Kidney capillary endothelial cell (primary cell): ENCODE results near the gene PRDM5.
A peak's percentile ranks its signal among the peaks of the same experiment; 100 is the strongest.

ENCODE experiments used
- DNase-seq: peaks from one replicate; pipeline ENCODE4 v3.0.0-alpha.2; 2018; ENCODE audit warnings: low spot score

PRDM5 gene

GRCh38 chr4:120819805-120820437 is 102.6 kb downstream of the PRDM5 start:
- no peak for DNase-seq

GRCh38 chr4:120816296-120816965 is 106.1 kb downstream of the PRDM5 start:
- no peak for DNase-seq

GRCh38 chr4:120815361-120815760 is 107.2 kb downstream of the PRDM5 start:
- DNase-seq, result no peak

- no peak for DNase-seq
These were observed 107.6 kb downstream of the PRDM5 start for GRCh38 chr4:120814886-120815285.

- DNase-seq, result no peak
These were observed 110.3 kb downstream of the PRDM5 start for GRCh38 chr4:120812216-120812615.

DNA sequence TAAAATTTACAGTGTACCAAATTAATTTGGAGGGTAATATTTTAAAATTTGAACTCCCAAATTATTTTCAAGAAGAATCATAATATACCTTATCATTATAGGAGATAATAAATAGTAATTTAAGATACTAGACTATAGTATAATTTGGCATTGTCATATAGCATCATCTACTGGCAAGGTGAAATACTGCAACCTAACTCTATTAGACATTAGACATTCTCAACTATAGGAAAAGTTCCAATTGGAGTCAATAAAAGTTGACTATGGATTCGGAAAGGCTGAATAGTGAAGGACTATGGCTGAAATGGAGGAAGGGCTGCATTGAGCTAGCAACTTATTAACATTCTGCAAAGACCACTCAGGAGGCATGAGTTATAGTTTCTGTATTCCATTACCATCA is 113.0 kb downstream of the PRDM5 start:
- DNase-seq, result peak; percentile 4

DNA sequence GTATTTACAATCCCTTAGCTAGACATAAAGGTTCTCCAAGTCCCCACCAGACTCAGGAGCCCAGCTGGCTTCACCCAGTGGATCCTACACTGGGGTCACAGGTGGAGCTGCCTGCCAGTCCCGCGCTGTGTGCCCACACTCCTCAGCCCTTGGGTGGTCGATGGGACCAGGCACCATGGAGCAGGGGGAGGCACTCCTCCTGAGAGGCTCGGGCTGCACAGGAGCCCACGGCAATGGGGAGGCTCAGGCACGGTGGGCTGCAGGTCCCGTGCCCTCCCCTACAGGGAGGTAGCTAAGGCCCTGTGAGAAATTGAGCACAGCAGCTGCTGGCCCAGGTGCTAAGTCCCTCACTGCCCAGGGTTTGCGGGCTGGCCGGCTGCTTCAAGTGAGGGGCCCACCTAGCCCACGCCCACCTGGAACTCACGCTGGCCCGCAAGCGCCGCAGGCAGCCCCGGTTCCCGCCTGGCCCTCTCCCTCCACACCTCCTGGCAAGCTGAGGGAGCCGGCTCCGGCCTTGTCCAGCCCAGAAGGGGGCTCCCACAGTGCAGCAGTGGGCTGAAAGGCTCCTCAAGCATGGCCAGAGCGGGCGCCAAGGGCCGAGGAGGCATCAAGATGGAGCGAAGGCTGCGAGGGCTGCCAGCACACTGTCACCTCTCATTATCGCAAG is 113.9 kb downstream of the PRDM5 start:
- no peak for DNase-seq

GRCh38 chr4:120801137-120801758 is 121.3 kb downstream of the PRDM5 start:
- no peak for DNase-seq

- no peak for DNase-seq
These were observed 124.0 kb downstream of the PRDM5 start for GRCh38 chr4:120798570-120798969.

DNA sequence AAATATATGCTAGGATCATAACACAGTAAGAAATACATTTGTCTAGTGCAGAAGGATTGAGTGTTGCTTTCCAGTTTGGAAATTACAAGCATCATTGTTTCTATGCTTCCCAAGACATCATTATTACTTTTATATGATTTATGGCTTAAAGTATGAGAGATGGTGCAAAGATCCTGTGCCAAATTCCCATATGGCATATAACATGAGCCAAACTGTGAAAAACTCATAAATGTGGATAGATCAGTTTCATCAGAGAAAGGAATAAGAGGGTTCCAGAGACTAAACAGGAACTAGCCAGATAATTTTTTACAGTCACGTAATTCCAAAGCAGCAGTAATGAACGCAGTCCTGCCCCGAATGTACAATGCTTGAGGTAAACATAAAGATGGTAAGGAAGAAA is 126.3 kb downstream of the PRDM5 start:
- no peak for DNase-seq

DNA sequence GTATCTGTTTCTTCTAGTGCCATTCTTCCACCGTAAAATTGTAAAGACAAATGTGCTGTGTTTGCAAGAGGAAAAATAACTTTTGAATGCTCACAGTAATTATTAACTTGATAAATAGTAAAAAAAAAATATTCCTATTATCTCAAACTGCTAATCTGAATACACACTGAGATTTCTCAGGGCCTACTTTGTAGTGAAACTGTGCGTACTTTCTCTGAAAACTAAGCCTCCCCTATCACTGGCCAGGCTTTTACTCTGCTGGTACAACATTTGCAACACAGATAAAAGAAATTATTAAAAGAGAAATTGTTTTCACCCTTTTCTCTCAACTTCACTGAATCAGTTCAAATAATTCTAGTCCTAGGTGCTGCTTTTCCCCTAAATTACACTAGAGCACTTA is 137.3 kb downstream of the PRDM5 start:
- DNase-seq, result no peak

- no peak for DNase-seq
These were observed 145.1 kb downstream of the PRDM5 start for GRCh38 chr4:120777459-120777858.

GRCh38 chr4:120775431-120775830 is 147.1 kb downstream of the PRDM5 start:
- DNase-seq, result no peak

DNA sequence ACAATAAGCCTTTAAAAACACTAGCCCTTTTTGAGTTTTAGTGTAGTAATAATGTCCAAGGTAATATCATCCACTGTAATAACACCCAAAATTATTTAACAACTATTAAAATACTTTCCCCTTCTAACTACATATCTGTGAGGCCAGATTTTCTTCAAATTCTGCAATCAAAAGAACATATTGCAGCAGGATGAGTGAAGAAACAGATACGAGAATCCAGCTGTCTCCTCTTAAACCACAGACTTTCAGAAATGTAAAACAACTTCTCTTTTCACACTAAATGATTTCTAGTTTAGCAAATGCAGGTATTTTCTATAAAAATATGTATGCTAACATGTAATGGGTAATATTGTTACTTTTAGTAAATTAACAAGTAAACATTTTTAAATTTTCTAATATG is 148.9 kb downstream of the PRDM5 start:
- DNase-seq, result no peak

- no peak for DNase-seq
These were observed 150.6 kb downstream of the PRDM5 start for GRCh38 chr4:120771907-120772306.

DNA sequence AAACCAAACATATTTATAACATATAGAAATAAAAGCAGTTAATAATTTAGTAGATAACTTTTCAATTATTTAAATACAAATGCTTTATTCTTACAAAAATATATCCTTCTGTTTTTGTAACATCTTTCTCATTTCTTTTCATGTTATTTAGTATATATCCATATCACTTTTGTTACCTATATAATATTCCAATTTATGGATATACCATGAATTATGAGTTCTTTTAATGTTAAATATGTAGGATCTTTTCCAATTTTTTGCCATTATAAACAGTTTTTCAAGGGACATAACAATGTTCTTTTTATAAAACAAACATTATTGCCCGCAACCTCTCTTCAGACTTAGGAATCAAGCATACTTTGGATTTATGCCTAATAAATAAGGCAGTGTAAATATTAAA is 151.6 kb downstream of the PRDM5 start:
- DNase-seq, result no peak

DNA sequence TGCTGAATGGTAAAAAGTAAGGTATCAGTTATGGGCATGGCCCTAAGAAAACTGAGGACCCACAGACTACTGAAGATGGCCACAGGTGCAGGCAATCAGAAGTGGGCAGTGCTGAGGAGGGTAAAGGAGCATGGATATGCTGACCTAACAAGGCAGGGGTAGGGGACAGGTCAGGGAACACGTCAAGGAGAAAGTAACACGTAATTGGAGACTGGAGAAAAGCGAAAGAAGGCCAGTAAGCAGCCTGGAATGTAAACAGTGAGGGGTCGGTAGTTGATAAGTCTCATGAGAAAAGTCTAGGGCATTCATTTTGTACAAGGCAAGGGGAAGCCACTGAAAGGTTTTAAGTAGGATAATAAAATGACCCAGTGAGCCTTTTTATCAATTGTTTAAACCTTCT is 153.3 kb downstream of the PRDM5 start:
- DNase-seq, result no peak

- DNase-seq, result no peak
These were observed 157.3 kb downstream of the PRDM5 start for GRCh38 chr4:120765260-120765680.

DNA sequence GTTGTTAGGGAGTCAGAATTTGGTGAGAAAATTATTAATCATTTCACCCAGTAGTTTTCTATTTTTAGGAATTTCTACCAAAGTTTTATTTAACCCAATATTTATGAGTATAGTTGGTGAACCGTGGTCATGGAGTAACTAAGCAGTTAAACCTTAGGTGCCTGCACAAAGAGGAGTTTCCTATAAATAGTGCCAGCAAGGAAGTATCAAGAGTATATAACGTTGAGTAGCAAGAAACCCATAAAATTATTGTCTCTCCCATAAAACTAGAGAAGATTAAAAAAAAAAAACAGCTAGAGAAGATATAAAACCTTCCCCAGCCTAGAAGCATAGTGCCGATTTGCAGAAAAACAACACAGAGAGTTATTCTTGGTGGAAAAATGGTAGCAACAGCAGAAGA is 158.9 kb downstream of the PRDM5 start:
- no peak for DNase-seq

DNA sequence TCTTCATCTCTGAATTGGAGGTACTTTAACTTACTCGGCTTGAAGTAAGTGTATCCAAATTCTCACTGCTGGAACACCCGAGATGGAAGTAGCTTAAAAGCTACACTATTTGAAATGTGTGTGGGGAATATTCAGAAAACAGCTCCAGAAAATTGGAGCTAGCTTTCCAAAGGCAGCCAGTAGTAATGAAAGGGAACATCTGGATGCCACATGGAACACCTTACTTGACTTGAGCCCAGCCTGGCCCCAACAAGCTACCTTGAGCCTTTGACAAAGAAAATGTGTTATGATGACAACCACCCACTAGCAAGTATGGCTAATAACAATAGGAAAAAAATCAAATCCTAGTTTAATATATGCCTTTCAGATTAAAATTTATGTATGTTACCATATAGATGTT is 161.5 kb downstream of the PRDM5 start:
- no peak for DNase-seq

GRCh38 chr4:120760047-120760446 is 162.5 kb downstream of the PRDM5 start:
- no peak for DNase-seq

DNA sequence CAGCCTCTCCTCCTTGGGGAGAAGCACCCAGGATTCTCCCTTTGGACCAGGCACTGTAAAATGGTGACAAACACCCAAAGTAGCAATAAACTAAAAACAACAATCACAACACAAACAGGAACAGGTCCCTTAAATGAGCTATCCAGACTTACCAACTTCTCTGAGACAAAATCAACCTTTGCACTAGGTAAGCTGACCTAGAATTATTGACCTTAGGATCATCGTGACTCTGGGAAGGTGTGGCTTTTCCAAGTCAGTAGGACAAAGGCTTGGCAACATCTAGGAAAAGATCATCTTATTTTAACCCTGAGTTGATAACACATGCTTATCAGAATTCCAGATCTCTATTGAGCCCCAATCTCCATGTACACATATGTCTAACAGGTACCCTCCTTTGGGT is 166.7 kb downstream of the PRDM5 start:
- no peak for DNase-seq

DNA sequence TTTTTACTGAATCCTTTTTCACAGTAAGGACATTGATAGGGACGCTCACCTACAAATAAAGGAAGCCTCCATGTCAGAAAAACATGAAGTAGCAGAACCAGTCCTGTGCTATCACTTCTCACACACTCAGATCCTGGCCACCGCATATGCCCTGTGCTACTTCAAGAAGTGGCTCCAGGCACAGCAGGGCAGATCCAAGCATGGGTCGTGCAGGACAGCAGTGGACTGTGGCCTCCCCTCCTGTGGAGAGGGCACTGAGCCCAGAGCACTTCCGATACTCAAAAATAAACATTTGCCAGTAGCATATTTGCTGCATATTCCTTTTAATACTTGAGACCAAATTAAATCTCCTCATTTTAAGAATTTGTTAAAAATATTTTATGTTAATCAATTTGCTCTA is 167.9 kb downstream of the PRDM5 start:
- no peak for DNase-seq
